K562 (cell line): ENCODE measurements around the gene REM1. TPM values are rescaled to one million over a fixed set of nuclear protein-coding genes. Genes with fewer than 3 reads are reported as not detected.

ENCODE experiments used
- GTF2A2 ChIP-seq: IDR thresholded peaks from 2 replicates; pipeline ENCODE4 v1.6.1; 2016; ENCODE audit warnings: mild to moderate bottlenecking, missing genetic modification characterization, missing compliant biosample characterization
- HCFC1 ChIP-seq: IDR thresholded peaks from 2 replicates; pipeline ENCODE4 v1.6.1; 2012; ENCODE audit warnings: low read depth, low read length, improper control_type of control experiment
- NFIC ChIP-seq: fragments of 450-650 bp; IDR thresholded peaks from 2 replicates; pipeline ENCODE4 v1.6.1; 2017; ENCODE audit warnings: mild to moderate bottlenecking, inconsistent platforms
- NR2C1 ChIP-seq, 2 experiments: fragments of 450-650 bp; IDR thresholded peaks; 2 replicates each; pipeline ENCODE4 v1.6.1; 2017; ENCODE audit warnings: mild to moderate bottlenecking in 2 of 2, antibody characterized with exemption in 1 of 2, inconsistent platforms in 1 of 2, missing compliant biosample characterization in 1 of 2, missing genetic modification characterization in 1 of 2
- PHF8 ChIP-seq: fragments of 200-600 bp; sonication (generic); IDR thresholded peaks from 2 replicates; pipeline ENCODE4 v1.6.1; 2012; ENCODE audit warnings: mixed run types, mild to moderate bottlenecking, inconsistent platforms, low read length, moderate library complexity, borderline replicate concordance
- SUPT5H ChIP-seq: fragments of 450-650 bp; IDR thresholded peaks from 2 replicates; pipeline ENCODE4 v1.6.1; 2016
- TAF9B ChIP-seq: fragments of 450-650 bp; IDR thresholded peaks from 2 replicates; pipeline ENCODE4 v1.6.1; 2018; ENCODE audit warnings: mild to moderate bottlenecking; ENCODE audit not compliant: partially characterized antibody
- ZNF707 ChIP-seq: fragments of 250-450 bp; sonication (Bioruptor Pico); conservative IDR thresholded peaks from 2 replicates; pipeline ENCODE4 v1.8.0; 2022; ENCODE audit warnings: inconsistent platforms, mild to moderate bottlenecking, moderate library complexity
- polyA plus RNA-seq, 8 experiments: library from polyadenylated mRNA; depleted of rRNA in 4 of 8; stranded (reverse) in 5 of 8; unstranded in 3 of 8; fragments of >200 nt; fragmentation: Nextera tagmentation in 2 of 8; fragmentation: Illumina TruSeq in 1 of 8; extraction: Ambion mirVana in 2 of 8; extraction: Trizol in 1 of 8; gene quantifications; 2 replicates each; pipeline versions ENCODE4 v1.2.1 to v1.2.3, GENCODE V29; 2011 to 2014; ENCODE audit warnings: inconsistent platforms in 1 of 8, missing spikeins in 1 of 8
- total RNA-seq, 7 experiments: library from RNA; depleted of rRNA in 6 of 7; stranded (reverse); fragments of >200 nt in 6 of 7; fragmentation: Illumina TruSeq in 2 of 7; extraction: Trizol in 2 of 7; gene quantifications; 2 replicates each; pipeline versions ENCODE4 v1.2.1 to v1.2.3, GENCODE V29; 2011 to 2021; ENCODE audit warnings: low replicate concordance in 1 of 7
- TF ChIP-seq, protein P1 (sequence below), 2 experiments: fragments of 250-450 bp in 1 of 2; fragments of 450-650 bp in 1 of 2; sonication (Bioruptor Pico) in 1 of 2; IDR thresholded peaks; 2 replicates each; pipeline versions ENCODE4 v1.6.1 to v1.8.0; 2016 to 2021; ENCODE audit warnings: mild to moderate bottlenecking in 2 of 2, moderate library complexity in 2 of 2, missing compliant biosample characterization in 1 of 2, missing genetic modification characterization in 1 of 2
- TF ChIP-seq, protein P2 (sequence below): sonication (generic); formaldehyde crosslinking; IDR thresholded peaks from 2 replicates; pipeline ENCODE4 v1.8.0; 2022; ENCODE audit warnings: mild to moderate bottlenecking, missing genetic modification reagents, borderline replicate concordance
- TF ChIP-seq, protein P3 (sequence below): fragments of 250-450 bp; sonication (Bioruptor Pico); IDR thresholded peaks from 2 replicates; pipeline ENCODE4 v1.4.0; 2020
- TF ChIP-seq, protein P4 (sequence below): fragments of 250-450 bp; sonication (Bioruptor Pico); IDR thresholded peaks from 2 replicates; pipeline ENCODE4 v1.4.0; 2020; ENCODE audit warnings: mild to moderate bottlenecking, moderate library complexity, borderline replicate concordance
- TF ChIP-seq, protein P5 (sequence below): fragments of 450-650 bp; IDR thresholded peaks from 2 replicates; pipeline ENCODE4 v1.6.1; 2018; ENCODE audit not compliant: partially characterized antibody
- TF ChIP-seq, protein P6 (sequence below): sonication (generic); formaldehyde crosslinking; IDR thresholded peaks from 2 replicates; pipeline ENCODE4 v1.8.0; 2022; ENCODE audit warnings: mild to moderate bottlenecking, missing genetic modification reagents

Gene REM1
- total and polyA plus RNA-seq, 9 of the 15 experiments (the other 6 are each of a cell fraction or from before 2014, with no cell fraction given) = not detected

DNA sequence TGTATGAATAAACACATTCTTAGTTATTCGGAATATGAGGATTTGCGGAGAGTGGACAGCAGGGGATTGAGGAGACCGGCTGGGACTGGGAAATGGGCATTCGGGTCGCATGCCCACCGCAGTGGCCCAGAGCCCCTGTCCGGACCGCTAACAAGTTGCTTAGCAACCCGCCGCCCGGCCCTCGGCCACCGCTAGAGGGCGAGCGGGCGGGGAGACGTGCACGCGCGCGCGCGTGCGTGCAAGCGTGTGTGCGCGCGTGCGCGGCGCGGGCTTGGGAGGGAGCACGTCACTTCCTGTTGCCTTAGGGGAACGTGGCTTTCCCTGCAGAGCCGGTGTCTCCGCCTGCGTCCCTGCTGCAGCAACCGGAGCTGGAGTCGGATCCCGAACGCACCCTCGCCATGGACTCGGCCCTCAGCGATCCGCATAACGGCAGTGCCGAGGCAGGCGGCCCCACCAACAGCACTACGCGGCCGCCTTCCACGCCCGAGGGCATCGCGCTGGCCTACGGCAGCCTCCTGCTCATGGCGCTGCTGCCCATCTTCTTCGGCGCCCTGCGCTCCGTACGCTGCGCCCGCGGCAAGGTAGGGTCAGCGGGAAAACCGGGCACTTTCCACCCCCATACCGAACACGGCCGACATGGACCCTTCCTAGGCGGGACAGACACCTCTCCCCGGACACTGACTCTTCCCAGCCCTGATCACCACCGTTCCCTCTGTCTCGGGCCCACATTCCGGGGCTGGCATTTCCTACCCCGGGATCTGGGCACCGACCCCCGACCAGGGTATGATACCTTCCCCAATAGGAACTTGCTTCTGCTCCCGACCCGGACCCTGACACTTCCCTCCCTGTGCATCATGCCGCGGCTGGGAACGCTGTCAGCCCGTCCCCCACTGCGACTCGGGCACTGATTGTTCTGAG, 39.3 kb downstream of the REM1 start, which contains the start of gene HM13 (continued):
- TF ChIP-seq, protein P1, sequence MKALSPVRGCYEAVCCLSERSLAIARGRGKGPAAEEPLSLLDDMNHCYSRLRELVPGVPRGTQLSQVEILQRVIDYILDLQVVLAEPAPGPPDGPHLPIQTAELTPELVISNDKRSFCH (CRISPR knock-in tag; IDR thresholded peaks at IDR 0.05) = no peak
- TF ChIP-seq, protein P1 (tag; IDR thresholded peaks at IDR 0.05) = peak; percentile 92
- TF ChIP-seq SUPT5H (peak; percentile 89), NR2C1 (IDR thresholded peaks at IDR 0.05) (no peak), NR2C1 (tag; IDR thresholded peaks at IDR 0.05) (no peak), HCFC1 (peak; percentile 72), NFIC (peak; percentile 47; the same call in 1 of the 2 replicates), TAF9B (peak; percentile 23), GTF2A2 (tag) (no peak), ZNF707 (CRISPR knock-in tag) (no peak), PHF8 (peak; percentile 96; the same call in 1 of the 2 replicates)
- TF ChIP-seq, protein P2, sequence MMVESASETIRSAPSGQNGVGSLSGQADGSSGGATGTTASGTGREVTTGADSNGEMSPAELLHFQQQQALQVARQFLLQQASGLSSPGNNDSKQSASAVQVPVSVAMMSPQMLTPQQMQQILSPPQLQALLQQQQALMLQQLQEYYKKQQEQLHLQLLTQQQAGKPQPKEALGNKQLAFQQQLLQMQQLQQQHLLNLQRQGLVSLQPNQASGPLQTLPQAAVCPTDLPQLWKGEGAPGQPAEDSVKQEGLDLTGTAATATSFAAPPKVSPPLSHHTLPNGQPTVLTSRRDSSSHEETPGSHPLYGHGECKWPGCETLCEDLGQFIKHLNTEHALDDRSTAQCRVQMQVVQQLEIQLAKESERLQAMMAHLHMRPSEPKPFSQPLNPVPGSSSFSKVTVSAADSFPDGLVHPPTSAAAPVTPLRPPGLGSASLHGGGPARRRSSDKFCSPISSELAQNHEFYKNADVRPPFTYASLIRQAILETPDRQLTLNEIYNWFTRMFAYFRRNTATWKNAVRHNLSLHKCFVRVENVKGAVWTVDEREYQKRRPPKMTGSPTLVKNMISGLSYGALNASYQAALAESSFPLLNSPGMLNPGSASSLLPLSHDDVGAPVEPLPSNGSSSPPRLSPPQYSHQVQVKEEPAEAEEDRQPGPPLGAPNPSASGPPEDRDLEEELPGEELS (CRISPR knock-in tag) = no peak
- TF ChIP-seq, protein P3, sequence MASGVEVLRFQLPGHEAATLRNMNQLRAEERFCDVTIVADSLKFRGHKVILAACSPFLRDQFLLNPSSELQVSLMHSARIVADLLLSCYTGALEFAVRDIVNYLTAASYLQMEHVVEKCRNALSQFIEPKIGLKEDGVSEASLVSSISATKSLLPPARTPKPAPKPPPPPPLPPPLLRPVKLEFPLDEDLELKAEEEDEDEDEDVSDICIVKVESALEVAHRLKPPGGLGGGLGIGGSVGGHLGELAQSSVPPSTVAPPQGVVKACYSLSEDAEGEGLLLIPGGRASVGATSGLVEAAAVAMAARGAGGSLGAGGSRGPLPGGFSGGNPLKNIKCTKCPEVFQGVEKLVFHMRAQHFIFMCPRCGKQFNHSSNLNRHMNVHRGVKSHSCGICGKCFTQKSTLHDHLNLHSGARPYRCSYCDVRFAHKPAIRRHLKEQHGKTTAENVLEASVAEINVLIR (CRISPR knock-in tag) = peak; percentile 81
- TF ChIP-seq, protein P4, sequence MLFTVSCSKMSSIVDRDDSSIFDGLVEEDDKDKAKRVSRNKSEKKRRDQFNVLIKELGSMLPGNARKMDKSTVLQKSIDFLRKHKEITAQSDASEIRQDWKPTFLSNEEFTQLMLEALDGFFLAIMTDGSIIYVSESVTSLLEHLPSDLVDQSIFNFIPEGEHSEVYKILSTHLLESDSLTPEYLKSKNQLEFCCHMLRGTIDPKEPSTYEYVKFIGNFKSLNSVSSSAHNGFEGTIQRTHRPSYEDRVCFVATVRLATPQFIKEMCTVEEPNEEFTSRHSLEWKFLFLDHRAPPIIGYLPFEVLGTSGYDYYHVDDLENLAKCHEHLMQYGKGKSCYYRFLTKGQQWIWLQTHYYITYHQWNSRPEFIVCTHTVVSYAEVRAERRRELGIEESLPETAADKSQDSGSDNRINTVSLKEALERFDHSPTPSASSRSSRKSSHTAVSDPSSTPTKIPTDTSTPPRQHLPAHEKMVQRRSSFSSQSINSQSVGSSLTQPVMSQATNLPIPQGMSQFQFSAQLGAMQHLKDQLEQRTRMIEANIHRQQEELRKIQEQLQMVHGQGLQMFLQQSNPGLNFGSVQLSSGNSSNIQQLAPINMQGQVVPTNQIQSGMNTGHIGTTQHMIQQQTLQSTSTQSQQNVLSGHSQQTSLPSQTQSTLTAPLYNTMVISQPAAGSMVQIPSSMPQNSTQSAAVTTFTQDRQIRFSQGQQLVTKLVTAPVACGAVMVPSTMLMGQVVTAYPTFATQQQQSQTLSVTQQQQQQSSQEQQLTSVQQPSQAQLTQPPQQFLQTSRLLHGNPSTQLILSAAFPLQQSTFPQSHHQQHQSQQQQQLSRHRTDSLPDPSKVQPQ (CRISPR knock-in tag) = no peak
- TF ChIP-seq, protein P5, sequence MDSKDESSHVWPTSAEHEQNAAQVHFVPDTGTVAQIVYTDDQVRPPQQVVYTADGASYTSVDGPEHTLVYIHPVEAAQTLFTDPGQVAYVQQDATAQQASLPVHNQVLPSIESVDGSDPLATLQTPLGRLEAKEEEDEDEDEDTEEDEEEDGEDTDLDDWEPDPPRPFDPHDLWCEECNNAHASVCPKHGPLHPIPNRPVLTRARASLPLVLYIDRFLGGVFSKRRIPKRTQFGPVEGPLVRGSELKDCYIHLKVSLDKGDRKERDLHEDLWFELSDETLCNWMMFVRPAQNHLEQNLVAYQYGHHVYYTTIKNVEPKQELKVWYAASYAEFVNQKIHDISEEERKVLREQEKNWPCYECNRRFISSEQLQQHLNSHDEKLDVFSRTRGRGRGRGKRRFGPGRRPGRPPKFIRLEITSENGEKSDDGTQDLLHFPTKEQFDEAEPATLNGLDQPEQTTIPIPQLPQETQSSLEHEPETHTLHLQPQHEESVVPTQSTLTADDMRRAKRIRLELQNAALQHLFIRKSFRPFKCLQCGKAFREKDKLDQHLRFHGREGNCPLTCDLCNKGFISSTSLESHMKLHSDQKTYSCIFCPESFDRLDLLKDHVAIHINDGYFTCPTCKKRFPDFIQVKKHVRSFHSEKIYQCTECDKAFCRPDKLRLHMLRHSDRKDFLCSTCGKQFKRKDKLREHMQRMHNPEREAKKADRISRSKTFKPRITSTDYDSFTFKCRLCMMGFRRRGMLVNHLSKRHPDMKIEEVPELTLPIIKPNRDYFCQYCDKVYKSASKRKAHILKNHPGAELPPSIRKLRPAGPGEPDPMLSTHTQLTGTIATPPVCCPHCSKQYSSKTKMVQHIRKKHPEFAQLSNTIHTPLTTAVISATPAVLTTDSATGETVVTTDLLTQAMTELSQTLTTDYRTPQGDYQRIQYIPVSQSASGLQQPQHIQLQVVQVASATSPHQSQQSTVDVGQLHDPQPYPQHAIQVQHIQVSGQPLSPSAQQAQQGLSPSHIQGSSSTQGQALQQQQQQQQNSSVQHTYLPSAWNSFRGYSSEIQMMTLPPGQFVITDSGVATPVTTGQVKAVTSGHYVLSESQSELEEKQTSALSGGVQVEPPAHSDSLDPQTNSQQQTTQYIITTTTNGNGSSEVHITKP = no peak
- TF ChIP-seq, protein P6, sequence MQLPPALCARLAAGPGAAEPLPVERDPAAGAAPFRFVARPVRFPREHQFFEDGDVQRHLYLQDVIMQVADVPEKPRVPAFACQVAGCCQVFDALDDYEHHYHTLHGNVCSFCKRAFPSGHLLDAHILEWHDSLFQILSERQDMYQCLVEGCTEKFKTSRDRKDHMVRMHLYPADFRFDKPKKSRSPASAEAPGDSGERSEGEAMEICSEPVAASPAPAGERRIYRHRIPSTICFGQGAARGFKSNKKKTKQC (CRISPR knock-in tag) = peak; percentile 72; the same call in 1 of the 2 replicates
